ENCODE results near the gene AKIP1.

Gene AKIP1

GRCh38 chr11:8963569-8964323 lies 52.8 kb downstream of the AKIP1 start:
- FAIRE-seq: no peak

- no peak for FAIRE-seq
These were observed 53.6 kb downstream of the AKIP1 start, which contains the start of gene TMEM9B for GRCh38 chr11:8964324-8965320. Gene TMEM9B (minus strand): TSS chr11:8964442. CDS start chr11:8964313, 129 bp downstream.

- no peak for FAIRE-seq
These were observed 56.2 kb downstream of the AKIP1 start for GRCh38 chr11:8967184-8967583.

Measured in A204.1 (cell line).